Ascending aorta (tissue), 2 donors: Measurements from ENCODE around the gene CAMK1G. TPM values are rescaled to one million over a fixed set of nuclear protein-coding genes. Genes with fewer than 3 reads are reported as not detected.

Experiments
- DNase-seq, 2 donors: peaks; one replicate each; pipeline ENCODE4 v3.0.0-alpha.2; 2019; ENCODE audit warnings: low spot score in 2 of 2
- H3K27ac ChIP-seq, 2 donors: fragments of 200-600 bp; sonication (generic); one replicate each; pipeline ENCODE4 v1.5.1; 2016 to 2017; ENCODE audit warnings: mild to moderate bottlenecking in 1 of 2
- H3K27me3 ChIP-seq: fragments of 200-600 bp; sonication (generic); one replicate; pipeline ENCODE4 v1.5.1; 2017
- H3K36me3 ChIP-seq, 2 donors: fragments of 200-600 bp; sonication (generic); one replicate each; pipeline ENCODE4 v1.5.1; 2016
- H3K4me1 ChIP-seq, 2 donors: fragments of 200-600 bp; sonication (generic); one replicate each; pipeline ENCODE4 v1.5.1; 2016 to 2017; ENCODE audit warnings: mild to moderate bottlenecking in 1 of 2
- H3K4me3 ChIP-seq, 2 donors: fragments of 200-600 bp; sonication (generic); one replicate each; pipeline ENCODE4 v1.5.1; 2016 to 2017; ENCODE audit warnings: mild to moderate bottlenecking in 1 of 2
- H3K9me3 ChIP-seq, 2 donors: fragments of 200-600 bp; sonication (generic); one replicate each; pipeline ENCODE4 v1.5.1; 2016
- CTCF ChIP-seq, 3 experiments: fragments of 200-600 bp in 2 of 3; fragments of 450-650 bp in 1 of 3; sonication (generic) in 2 of 3; IDR thresholded peaks; one replicate each; pipeline ENCODE4 v1.5.1; 2016 to 2019; ENCODE audit warnings: antibody characterized with exemption in 3 of 3, mild to moderate bottlenecking in 1 of 3, moderate library complexity in 1 of 3
- intact Hi-C: fragments of 100-400 bp; cut with DNase I; formaldehyde crosslinking; loops from one replicate; pipeline ENCODE4 v1.15.1; 2023
- total RNA-seq: library from RNA; depleted of rRNA; stranded (reverse); fragments of >200 nt; gene quantifications from one replicate; pipeline ENCODE4 v1.1.0, GENCODE V29; 2016

CAMK1G gene
- total RNA-seq, 1 donor from 2014 or later, result not detected

- no peak for TF ChIP-seq CTCF (IDR thresholded peaks at IDR 0.05)
- DNase-seq, result peak in 1 of 2 donors; percentile 77
- Histone ChIP-seq H3K27me3 (no peaks in the 10 kb centered on the region), H3K9me3 (no peaks in the 10 kb centered on the region), H3K36me3 (no peaks in the 10 kb centered on the region), H3K27ac (peak overlapping the region; percentile 79 to 83), H3K4me1 (peaks cover 4 to 15% of the 10 kb centered on the region in 2 donors), H3K4me3 (no peak overlapping the region)
- intact Hi-C loops, result no loop called here
Measured at GRCh38 chr1:209641832-209642172, 58.3 kb downstream of the CAMK1G start.

- peaks cover 4 to 15% of the 10 kb centered on the region in 2 donors for H3K4me1 ChIP-seq
- no peaks in the 10 kb centered on the region for H3K27me3 ChIP-seq
- H3K27ac ChIP-seq, result peak overlapping the region; percentile 42 to 79
- H3K4me3 ChIP-seq, result no peak overlapping the region
- no peaks in the 10 kb centered on the region for H3K9me3 ChIP-seq
- intact Hi-C loops, result no loop called here
- DNase-seq, result no peak
- no peaks in the 10 kb centered on the region for H3K36me3 ChIP-seq
- TF ChIP-seq CTCF (IDR thresholded peaks at IDR 0.05), result no peak
Measured at GRCh38 chr1:209642816-209643215, 59.3 kb downstream of the CAMK1G start.

GRCh38 chr1:209643285-209644020 is 59.9 kb downstream of the CAMK1G start:
- intact Hi-C loops, result no loop called here
- TF ChIP-seq CTCF (IDR thresholded peaks at IDR 0.05), result no peak
- peaks cover 4 to 18% of the 10 kb centered on the region in 2 donors for H3K4me1 ChIP-seq

GRCh38 chr1:209645574-209646452 is 62.3 kb downstream of the CAMK1G start:
- no peak overlapping the region for H3K27ac ChIP-seq
- peaks cover 4 to 27% of the 10 kb centered on the region in 2 donors for H3K4me1 ChIP-seq
- intact Hi-C loops, result no loop called here
- no peaks in the 10 kb centered on the region for H3K27me3 ChIP-seq
- TF ChIP-seq CTCF (IDR thresholded peaks at IDR 0.05), result no peak
- no peaks in the 10 kb centered on the region for H3K9me3 ChIP-seq
- no peak overlapping the region for H3K4me3 ChIP-seq
- H3K36me3 ChIP-seq, result no peaks in the 10 kb centered on the region
- no peak for DNase-seq

More at GRCh38 chr1:209643285-209644020, 59.9 kb downstream of the CAMK1G start:
- H3K9me3 ChIP-seq, result no peaks in the 10 kb centered on the region
- no peak overlapping the region for H3K4me3 ChIP-seq
- H3K27me3 ChIP-seq, result no peaks in the 10 kb centered on the region
- no peaks in the 10 kb centered on the region for H3K36me3 ChIP-seq
- peak overlapping the region; percentile 42 to 79 for H3K27ac ChIP-seq
- DNase-seq, result no peak

GRCh38 chr1:209646558-209646957 is 63.0 kb downstream of the CAMK1G start:
- H3K4me3 ChIP-seq, result no peak overlapping the region
- no peaks in the 10 kb centered on the region for H3K36me3 ChIP-seq
- no peak overlapping the region for H3K27ac ChIP-seq
- intact Hi-C loops, result no loop called here
- no peak for TF ChIP-seq CTCF (IDR thresholded peaks at IDR 0.05)
- H3K27me3 ChIP-seq, result no peaks in the 10 kb centered on the region
- H3K9me3 ChIP-seq, result no peaks in the 10 kb centered on the region
- peaks cover 4 to 26% of the 10 kb centered on the region in 2 donors for H3K4me1 ChIP-seq
- no peak for DNase-seq
